ENCODE results near the gene TNS3. TPM values are rescaled to one million over a fixed set of nuclear protein-coding genes. Genes with fewer than 3 reads are reported as not detected.

The TNS3 gene
- total RNA-seq, 2 experiments from 2014 or later: not detected

- ChIA-PET CTCF (no interaction called here), POLR2A (no interaction called here)
- Mint-ChIP-seq H3K27me3 (no peaks in the 10 kb centered on the region), H3K4me1 (no peaks in the 10 kb centered on the region), H3K4me3 (no peak overlapping the region), H3K36me3 (ENCODE audit: low read depth) (no peaks in the 10 kb centered on the region), H3K9me3 (no peaks in the 10 kb centered on the region), H3K27ac (no peak overlapping the region)
- no peak for DNase-seq
Measured at GRCh38 chr7:47278043-47278442, 303.9 kb downstream of the TNS3 start.

GRCh38 chr7:47277321-47277781 lies 304.6 kb downstream of the TNS3 start:
- Mint-ChIP-seq H3K36me3 (ENCODE audit: low read depth) (no peaks in the 10 kb centered on the region), H3K4me1 (no peaks in the 10 kb centered on the region), H3K27me3 (no peaks in the 10 kb centered on the region), H3K9me3 (no peaks in the 10 kb centered on the region), H3K27ac (no peak overlapping the region), H3K4me3 (no peak overlapping the region)
- no peak for DNase-seq
- ChIA-PET POLR2A (no interaction called here), CTCF (no interaction called here)

- no peak for DNase-seq
- Mint-ChIP-seq H3K36me3 (ENCODE audit: low read depth) (no peaks in the 10 kb centered on the region), H3K4me1 (no peaks in the 10 kb centered on the region), H3K27ac (no peak overlapping the region), H3K4me3 (no peak overlapping the region), H3K9me3 (no peaks in the 10 kb centered on the region), H3K27me3 (no peaks in the 10 kb centered on the region)
- POLR2A ChIA-PET: no interaction called here
- CTCF ChIA-PET: no interaction called here
Measured at GRCh38 chr7:47273974-47274766, 307.7 kb downstream of the TNS3 start.

GRCh38 chr7:47273088-47273487 lies 308.8 kb downstream of the TNS3 start:
- H3K27ac Mint-ChIP-seq: no peak overlapping the region
- no peak overlapping the region for H3K4me3 Mint-ChIP-seq
- H3K4me1 Mint-ChIP-seq: no peaks in the 10 kb centered on the region
- DNase-seq: no peak
- H3K27me3 Mint-ChIP-seq: no peaks in the 10 kb centered on the region
- H3K36me3 Mint-ChIP-seq (ENCODE audit: low read depth): no peaks in the 10 kb centered on the region
- ChIA-PET POLR2A (no interaction called here), CTCF (no interaction called here)
- no peaks in the 10 kb centered on the region for H3K9me3 Mint-ChIP-seq

GRCh38 chr7:47271749-47272148 lies 310.2 kb downstream of the TNS3 start:
- H3K4me1 Mint-ChIP-seq: no peaks in the 10 kb centered on the region
- H3K27ac Mint-ChIP-seq: no peak overlapping the region
- ChIA-PET POLR2A (no interaction called here), CTCF (no interaction called here)
- H3K9me3 Mint-ChIP-seq: no peaks in the 10 kb centered on the region
- no peaks in the 10 kb centered on the region for H3K36me3 Mint-ChIP-seq (ENCODE audit: low read depth)
- H3K27me3 Mint-ChIP-seq: no peaks in the 10 kb centered on the region
- no peak for DNase-seq
- H3K4me3 Mint-ChIP-seq: no peak overlapping the region

- no peak for DNase-seq
- ChIA-PET POLR2A (no interaction called here), CTCF (no interaction called here)
- H3K9me3 Mint-ChIP-seq: no peaks in the 10 kb centered on the region
- no peaks in the 10 kb centered on the region for H3K27me3 Mint-ChIP-seq
- no peaks in the 10 kb centered on the region for H3K4me1 Mint-ChIP-seq
- H3K27ac Mint-ChIP-seq: no peak overlapping the region
- no peaks in the 10 kb centered on the region for H3K36me3 Mint-ChIP-seq (ENCODE audit: low read depth)
- no peak overlapping the region for H3K4me3 Mint-ChIP-seq
Measured at GRCh38 chr7:47268851-47269836, 312.8 kb downstream of the TNS3 start.

GRCh38 chr7:47267346-47267745 lies 314.6 kb downstream of the TNS3 start:
- Mint-ChIP-seq H3K4me3 (no peak overlapping the region), H3K27ac (no peak overlapping the region), H3K4me1 (no peaks in the 10 kb centered on the region), H3K36me3 (ENCODE audit: low read depth) (no peaks in the 10 kb centered on the region), H3K27me3 (no peaks in the 10 kb centered on the region), H3K9me3 (no peaks in the 10 kb centered on the region)
- no peak for DNase-seq
- CTCF ChIA-PET: interaction anchor here (1.2 to 1.4 kb wide), 2 partner anchors 31 to 552 kb away, joined by 3 to 4 read pairs; no protein-coding TSS in a partner anchor
- POLR2A ChIA-PET: no interaction called here

- Mint-ChIP-seq H3K27ac (no peak overlapping the region), H3K4me1 (no peaks in the 10 kb centered on the region), H3K9me3 (no peaks in the 10 kb centered on the region), H3K4me3 (no peak overlapping the region), H3K36me3 (ENCODE audit: low read depth) (no peaks in the 10 kb centered on the region), H3K27me3 (no peaks in the 10 kb centered on the region)
- ChIA-PET POLR2A (no interaction called here), CTCF (interaction anchor here (1.2 to 1.6 kb wide), 4 partner anchors 9 to 553 kb away, joined by 3 to 4 read pairs (median 4); no protein-coding TSS in a partner anchor)
- no peak for DNase-seq
Measured at GRCh38 chr7:47266799-47267198, 315.1 kb downstream of the TNS3 start.

- no peak overlapping the region for H3K27ac Mint-ChIP-seq
- CTCF ChIA-PET: interaction anchor here (1.2 to 1.6 kb wide), 4 partner anchors 10 to 554 kb away, joined by 3 to 4 read pairs (median 4); no protein-coding TSS in a partner anchor
Measured at GRCh38 chr7:47266131-47266706, 315.7 kb downstream of the TNS3 start.

GRCh38 chr7:47265621-47266020 lies 316.3 kb downstream of the TNS3 start:
- CTCF ChIA-PET: interaction anchor here (1.4 to 1.6 kb wide), 2 partner anchors 10 to 554 kb away, joined by 3 read pairs; no protein-coding TSS in a partner anchor
- Mint-ChIP-seq H3K9me3 (no peaks in the 10 kb centered on the region), H3K4me1 (no peaks in the 10 kb centered on the region), H3K36me3 (ENCODE audit: low read depth) (no peaks in the 10 kb centered on the region), H3K27me3 (no peaks in the 10 kb centered on the region), H3K4me3 (no peak overlapping the region), H3K27ac (no peak overlapping the region)
- DNase-seq: no peak
- POLR2A ChIA-PET: interaction anchor here (0.6 kb wide), 1 partner anchor 365 kb away, joined by 5 read pairs; no protein-coding TSS in a partner anchor

More at GRCh38 chr7:47266131-47266706, 315.7 kb downstream of the TNS3 start:
- Mint-ChIP-seq H3K4me1 (no peaks in the 10 kb centered on the region), H3K36me3 (ENCODE audit: low read depth) (no peaks in the 10 kb centered on the region), H3K4me3 (no peak overlapping the region), H3K9me3 (no peaks in the 10 kb centered on the region), H3K27me3 (no peaks in the 10 kb centered on the region)
- DNase-seq: peak; percentile 37
- POLR2A ChIA-PET: interaction anchor here (0.6 kb wide), 1 partner anchor 365 kb away, joined by 5 read pairs; no protein-coding TSS in a partner anchor

- CTCF ChIA-PET: no interaction called here
- Mint-ChIP-seq H3K36me3 (ENCODE audit: low read depth) (no peaks in the 10 kb centered on the region), H3K27ac (no peak overlapping the region), H3K4me3 (no peak overlapping the region), H3K27me3 (peaks cover 3% of the 10 kb centered on the region), H3K4me1 (no peaks in the 10 kb centered on the region), H3K9me3 (no peaks in the 10 kb centered on the region)
- POLR2A ChIA-PET: no interaction called here
- no peak for DNase-seq
Measured at GRCh38 chr7:47264021-47264651, 317.8 kb downstream of the TNS3 start.

GRCh38 chr7:47262881-47263280 lies 319.0 kb downstream of the TNS3 start:
- no peak for DNase-seq
- Mint-ChIP-seq H3K9me3 (no peaks in the 10 kb centered on the region), H3K27me3 (peaks cover 3% of the 10 kb centered on the region), H3K27ac (no peak overlapping the region), H3K36me3 (ENCODE audit: low read depth) (no peaks in the 10 kb centered on the region), H3K4me1 (no peaks in the 10 kb centered on the region), H3K4me3 (no peak overlapping the region)
- ChIA-PET CTCF (no interaction called here), POLR2A (no interaction called here)

Measured in activated CD4-positive, alpha-beta T cell treated with anti-CD3 and anti-CD28 coated beads, Interleukin-2, amount 10 ng/mL, durations not matched to agents 7 days and 5 days (primary cell).